Endodermal cell (in vitro differentiated cells): ENCODE measurements around the gene ATP6V1D. TPM values are rescaled to one million over a fixed set of nuclear protein-coding genes. Genes with fewer than 3 reads are reported as not detected.

Experiments
- DNase-seq: peaks from one replicate; pipeline ENCODE4 v3.0.0-alpha.2; 2017
- H3K27ac ChIP-seq: 2 replicates; pipeline ENCODE4 v1.5.1; 2013; ENCODE audit warnings: mild to moderate bottlenecking, low read depth, low read length, moderate library complexity
- H3K27me3 ChIP-seq: 2 replicates; pipeline ENCODE4 v1.6.1; 2013; ENCODE audit warnings: mild to moderate bottlenecking, low read length, moderate library complexity; ENCODE audit not compliant: insufficient read depth, control insufficient read depth, poor library complexity, severe bottlenecking
- H3K36me3 ChIP-seq: 2 replicates; pipeline ENCODE4 v1.7.0; 2013; ENCODE audit warnings: mild to moderate bottlenecking, low read length, moderate library complexity; ENCODE audit not compliant: control insufficient read depth, insufficient read depth
- H3K4me1 ChIP-seq: one replicate; pipeline ENCODE4 v1.7.0; 2013; ENCODE audit warnings: low read length; ENCODE audit not compliant: control insufficient read depth, insufficient read depth
- H3K4me3 ChIP-seq: 2 replicates; pipeline ENCODE4 v1.5.1; 2013; ENCODE audit warnings: mild to moderate bottlenecking, low read length, moderate library complexity
- H3K9ac ChIP-seq: 2 replicates; pipeline ENCODE4 v1.6.1; 2013; ENCODE audit warnings: mild to moderate bottlenecking, low read length, moderate library complexity; ENCODE audit not compliant: poor library complexity, severe bottlenecking; ENCODE audit errors: extremely low read depth
- H3K9me3 ChIP-seq: 2 replicates; pipeline ENCODE4 v1.6.1; 2013; ENCODE audit warnings: mild to moderate bottlenecking, low read length, moderate library complexity; ENCODE audit not compliant: control insufficient read depth
- H3K27ac Mint-ChIP-seq: 2 replicates; pipeline ENCODE4 v1.8.0; 2020; ENCODE audit warnings: mixed read lengths
- H3K27me3 Mint-ChIP-seq: 2 replicates; pipeline ENCODE4 v1.8.0; 2021; ENCODE audit warnings: mild to moderate bottlenecking, mixed read lengths; ENCODE audit not compliant: insufficient read depth
- H3K36me3 Mint-ChIP-seq: 2 replicates; pipeline ENCODE4 v1.8.0; 2020; ENCODE audit warnings: low read depth, mixed read lengths
- H3K4me1 Mint-ChIP-seq: 2 replicates; pipeline ENCODE4 v1.8.0; 2020; ENCODE audit warnings: mixed read lengths
- H3K4me3 Mint-ChIP-seq: 2 replicates; pipeline ENCODE4 v1.8.0; 2020; ENCODE audit warnings: mild to moderate bottlenecking, moderate library complexity, mixed read lengths
- H3K9me3 Mint-ChIP-seq: 2 replicates; pipeline ENCODE4 v1.8.0; 2020; ENCODE audit warnings: mild to moderate bottlenecking, mixed read lengths
- CTCF ChIP-seq: fragments of 200-600 bp; sonication (generic); conservative IDR thresholded peaks from 2 replicates; pipeline ENCODE4 v1.5.0; 2021; ENCODE audit warnings: antibody characterized with exemption, mild to moderate bottlenecking
- WGBS, 2 experiments: methylation state at CpG; one replicate each; pipeline versions ENCODE4 v1.1.5 to v1.1.7; 2013; ENCODE audit warnings: missing lambda C conversion rate in 2 of 2, mixed read lengths in 1 of 2; ENCODE audit not compliant: insufficient coverage in 1 of 2, insufficient read length in 1 of 2; 5-methylcytosine and 5-hydroxymethylcytosine counted together
- total RNA-seq, 2 donors: library from RNA; stranded (reverse); fragmentation: NEBNext Ultra II Directional in 1 of 2; extraction: Animal tissue kit (Norgen Biotek cat#: 25700) in 1 of 2; gene quantifications; 2 replicates in 1 of 2; 3 replicates in 1 of 2; pipeline ENCODE4 v1.2.1, GENCODE V29; 2021

The ATP6V1D gene
- total RNA-seq, 2 donors from 2014 or later = 82.2 to 108 TPM

- DNase-seq = no peak
- Histone ChIP-seq H3K9ac (no peak overlapping the region), H3K36me3 (no peaks in the 10 kb centered on the region), H3K9me3 (no peaks in the 10 kb centered on the region), H3K4me3 (no peak overlapping the region), H3K27me3 (no peaks in the 10 kb centered on the region), H3K4me1 (no peaks in the 10 kb centered on the region), H3K27ac (no peak overlapping the region)
- WGBS, 2 experiments = 92 to 94% methylated on average over 7 to 9 of the region's 9 CpGs
- H3K27ac Mint-ChIP-seq = no peak overlapping the region
- H3K4me1 Mint-ChIP-seq = peaks cover 9% of the 10 kb centered on the region
- H3K36me3 Mint-ChIP-seq = no peaks in the 10 kb centered on the region
- no peak overlapping the region for H3K4me3 Mint-ChIP-seq
- H3K27me3 Mint-ChIP-seq = no peaks in the 10 kb centered on the region
- H3K9me3 Mint-ChIP-seq = no peaks in the 10 kb centered on the region
- no peak for TF ChIP-seq CTCF
Measured at GRCh38 chr14:67392800-67393199, 33.2 kb upstream of the ATP6V1D start.

- Histone ChIP-seq H3K9me3 (no peaks in the 10 kb centered on the region), H3K4me3 (no peak overlapping the region), H3K9ac (no peak overlapping the region), H3K27ac (no peak overlapping the region), H3K36me3 (no peaks in the 10 kb centered on the region), H3K27me3 (no peaks in the 10 kb centered on the region), H3K4me1 (no peaks in the 10 kb centered on the region)
- no peak overlapping the region for H3K27ac Mint-ChIP-seq
- DNase-seq = no peak
- H3K36me3 Mint-ChIP-seq = no peaks in the 10 kb centered on the region
- H3K27me3 Mint-ChIP-seq = no peaks in the 10 kb centered on the region
- WGBS, 2 experiments = 86 to 100% methylated on average over 1 to 3 of the region's 3 CpGs
- H3K4me3 Mint-ChIP-seq = no peak overlapping the region
- H3K4me1 Mint-ChIP-seq = peaks cover 9% of the 10 kb centered on the region
- no peak for TF ChIP-seq CTCF
- H3K9me3 Mint-ChIP-seq = no peaks in the 10 kb centered on the region
Measured at GRCh38 chr14:67392123-67392522, 32.5 kb upstream of the ATP6V1D start.

- Histone ChIP-seq H3K36me3 (peaks cover 6% of the 10 kb centered on the region), H3K9ac (no peak overlapping the region), H3K27me3 (no peaks in the 10 kb centered on the region), H3K27ac (no peak overlapping the region), H3K4me1 (no peaks in the 10 kb centered on the region), H3K4me3 (no peak overlapping the region), H3K9me3 (no peaks in the 10 kb centered on the region)
- no peak for TF ChIP-seq CTCF
- 82 to 98% methylated on average over 5 to 6 of the region's 6 CpGs for WGBS, 2 experiments
- H3K4me1 Mint-ChIP-seq = peaks cover 3% of the 10 kb centered on the region
- no peak overlapping the region for H3K27ac Mint-ChIP-seq
- H3K27me3 Mint-ChIP-seq = no peaks in the 10 kb centered on the region
- no peak for DNase-seq
- H3K36me3 Mint-ChIP-seq = no peaks in the 10 kb centered on the region
- no peak overlapping the region for H3K4me3 Mint-ChIP-seq
- no peaks in the 10 kb centered on the region for H3K9me3 Mint-ChIP-seq
Measured at GRCh38 chr14:67391268-67391667, 31.7 kb upstream of the ATP6V1D start.
